Measurements from ENCODE around the gene EVC2.

Gene EVC2

DNA sequence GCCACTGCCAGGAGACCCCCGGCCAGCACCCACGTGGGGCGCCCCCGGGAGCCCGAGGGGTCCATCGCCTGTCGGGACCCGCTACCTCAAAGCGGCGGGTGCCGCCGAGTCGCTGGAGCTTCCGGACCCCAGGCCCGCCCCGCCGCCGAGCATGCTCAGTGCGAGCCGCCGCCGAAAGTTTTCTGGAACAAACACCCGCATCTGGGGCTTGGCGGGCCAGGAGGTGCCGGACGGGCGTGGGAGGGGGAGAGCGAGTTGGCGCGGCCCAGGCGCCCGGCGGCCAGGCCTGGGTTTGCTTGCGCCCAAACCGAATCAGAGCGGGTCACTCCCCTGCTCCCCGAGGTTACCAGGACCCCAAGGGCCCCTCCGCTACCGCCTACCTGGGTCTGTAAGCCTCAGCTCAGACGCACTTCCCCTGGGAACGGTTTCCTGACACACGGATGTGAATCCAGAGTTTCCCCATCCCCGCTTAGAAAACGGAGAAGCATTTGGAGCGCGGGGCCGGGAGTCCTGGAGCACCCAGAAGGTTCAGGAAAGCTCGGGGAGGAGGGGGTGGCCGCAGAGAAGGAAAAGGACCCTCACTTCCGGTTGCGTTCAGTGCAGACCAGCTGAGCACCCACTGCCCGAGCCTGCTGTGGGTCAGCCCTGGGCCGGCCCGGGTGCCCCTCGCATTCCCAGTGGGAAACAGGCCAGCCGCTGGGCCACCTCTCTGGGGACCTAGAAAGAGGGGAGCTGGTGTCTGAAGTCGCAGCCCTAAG, at the start of gene EVC2:
Gene EVC2, minus strand, starts transcription at position 111 of the 758 bp plus-strand sequence. Its CDS starts 46 bp downstream, at position 65.
- DNase-seq (ENCODE audit: low spot score) = peak; percentile 24

DNA sequence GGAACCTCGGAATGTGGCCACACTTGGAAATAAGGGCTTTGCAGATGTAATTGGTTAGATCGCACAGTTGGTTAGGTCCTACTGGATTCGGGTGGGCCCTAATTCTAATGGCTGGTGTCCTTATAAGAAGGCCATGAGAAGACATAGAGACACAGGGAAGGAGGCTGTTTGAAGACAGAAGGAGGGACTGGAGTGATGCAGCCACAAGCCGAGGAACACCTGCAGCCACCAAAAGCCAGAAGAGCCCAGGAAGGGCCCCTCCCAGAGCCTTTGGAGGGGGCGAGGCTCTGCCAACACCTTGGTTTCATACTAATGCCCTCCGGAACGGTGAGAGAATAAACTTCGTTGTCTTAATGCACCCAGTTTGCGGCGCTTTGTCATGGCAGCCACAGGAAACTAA, 49.6 kb upstream of the EVC2 start:
- no peak for DNase-seq (ENCODE audit: low spot score)

DNA sequence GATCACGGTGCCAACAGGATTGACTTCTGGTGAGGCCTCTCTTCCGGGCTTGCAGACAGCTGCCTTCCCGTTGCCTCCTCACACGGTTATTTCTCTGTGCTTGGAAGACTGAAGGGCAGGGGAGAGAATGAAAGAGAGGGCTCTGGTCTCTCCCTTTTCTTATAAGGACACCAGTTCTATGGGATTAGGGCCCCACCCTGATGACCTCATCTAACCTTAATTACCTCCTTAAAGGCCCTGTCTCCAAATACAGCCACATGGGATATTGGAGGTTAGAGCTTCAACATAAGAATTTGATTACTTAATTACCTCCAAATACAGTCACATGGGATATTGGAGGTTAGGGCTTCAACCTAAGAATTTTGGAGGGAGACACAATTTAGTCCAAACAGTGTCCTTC, 49.2 kb upstream of the EVC2 start:
- DNase-seq (ENCODE audit: low spot score) = no peak

DNA sequence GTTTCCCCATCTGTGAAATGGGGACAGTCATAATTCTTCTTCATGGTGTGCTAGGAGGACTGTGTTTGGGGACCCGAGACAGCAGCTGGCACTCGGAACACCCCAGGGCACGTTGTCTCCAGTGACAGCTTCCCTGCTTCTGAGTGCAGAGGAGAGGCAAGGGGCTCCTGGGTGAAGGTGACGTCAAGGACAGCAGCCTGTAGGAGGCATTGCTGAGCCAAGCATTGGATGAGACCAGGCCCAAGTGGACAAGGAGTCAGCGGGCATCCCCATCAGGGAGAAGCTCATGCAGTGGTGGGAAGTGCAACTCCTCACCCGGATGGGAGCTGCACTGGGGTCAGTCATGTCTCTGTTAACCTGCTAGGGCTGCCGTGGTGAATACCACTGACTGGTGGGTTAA, 48.7 kb upstream of the EVC2 start:
- DNase-seq (ENCODE audit: low spot score) = no peak

DNA sequence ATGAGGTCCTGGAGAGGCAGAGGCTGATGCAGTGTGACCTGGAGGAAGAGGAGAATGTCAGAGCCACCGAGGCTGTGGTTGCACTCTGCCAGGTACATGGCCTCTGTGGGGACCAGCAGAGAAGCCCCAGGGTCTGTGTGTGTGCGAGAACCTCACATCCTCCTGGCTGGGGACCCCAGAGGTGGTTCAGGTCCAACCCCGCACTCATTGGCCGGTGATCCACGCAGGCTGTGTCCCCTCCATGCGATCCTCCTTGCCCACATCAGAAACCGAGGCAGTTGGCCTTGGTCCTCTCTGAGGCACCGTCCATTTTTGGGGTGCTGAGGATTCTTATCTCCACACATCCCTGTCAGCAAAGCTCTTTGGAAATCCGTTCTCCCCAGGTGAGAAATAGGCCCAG, 47.9 kb upstream of the EVC2 start:
- no peak for DNase-seq (ENCODE audit: low spot score)

DNA sequence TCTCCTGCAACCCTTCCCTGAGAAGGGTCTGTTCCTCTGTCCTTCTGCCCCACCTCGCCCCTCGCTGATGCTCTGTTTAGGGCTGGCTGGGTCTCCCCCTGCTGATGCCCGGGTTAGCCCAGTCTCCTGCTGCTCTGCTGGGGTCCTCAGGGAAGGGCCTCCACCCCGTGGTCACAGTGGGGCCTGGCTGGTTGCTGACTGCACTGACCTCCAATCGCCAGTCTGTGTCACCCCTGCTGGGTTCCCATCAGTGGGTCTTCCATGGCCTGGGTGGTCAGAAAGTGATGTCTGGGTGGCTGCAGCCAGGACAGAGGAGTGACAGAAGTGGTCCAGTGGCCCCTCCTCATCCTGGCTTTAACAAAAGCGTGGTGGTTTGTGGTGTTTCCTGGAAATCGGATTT, 47.3 kb upstream of the EVC2 start:
- DNase-seq (ENCODE audit: low spot score) = no peak

GRCh38 chr4:5755161-5755560, 46.8 kb upstream of the EVC2 start:
- no peak for DNase-seq (ENCODE audit: low spot score)

DNA sequence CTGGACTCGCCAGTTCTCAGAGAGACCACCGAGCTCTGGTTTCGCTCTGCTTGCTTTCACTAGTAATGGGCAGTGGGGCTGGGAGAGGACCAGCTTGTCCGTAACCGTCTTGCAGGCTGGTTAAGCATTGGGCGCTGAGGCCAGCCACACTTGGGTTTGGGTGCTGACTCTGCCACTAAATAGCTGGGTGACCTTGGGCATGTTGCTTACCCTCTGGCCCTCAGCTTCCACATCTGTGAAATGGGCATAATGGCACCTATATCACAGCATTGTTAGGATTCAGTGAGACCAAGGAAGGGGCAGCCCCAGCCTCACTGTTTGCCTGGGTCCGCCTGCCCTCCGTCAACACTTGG, 46.1 kb upstream of the EVC2 start:
- DNase-seq (ENCODE audit: low spot score) = no peak

DNA sequence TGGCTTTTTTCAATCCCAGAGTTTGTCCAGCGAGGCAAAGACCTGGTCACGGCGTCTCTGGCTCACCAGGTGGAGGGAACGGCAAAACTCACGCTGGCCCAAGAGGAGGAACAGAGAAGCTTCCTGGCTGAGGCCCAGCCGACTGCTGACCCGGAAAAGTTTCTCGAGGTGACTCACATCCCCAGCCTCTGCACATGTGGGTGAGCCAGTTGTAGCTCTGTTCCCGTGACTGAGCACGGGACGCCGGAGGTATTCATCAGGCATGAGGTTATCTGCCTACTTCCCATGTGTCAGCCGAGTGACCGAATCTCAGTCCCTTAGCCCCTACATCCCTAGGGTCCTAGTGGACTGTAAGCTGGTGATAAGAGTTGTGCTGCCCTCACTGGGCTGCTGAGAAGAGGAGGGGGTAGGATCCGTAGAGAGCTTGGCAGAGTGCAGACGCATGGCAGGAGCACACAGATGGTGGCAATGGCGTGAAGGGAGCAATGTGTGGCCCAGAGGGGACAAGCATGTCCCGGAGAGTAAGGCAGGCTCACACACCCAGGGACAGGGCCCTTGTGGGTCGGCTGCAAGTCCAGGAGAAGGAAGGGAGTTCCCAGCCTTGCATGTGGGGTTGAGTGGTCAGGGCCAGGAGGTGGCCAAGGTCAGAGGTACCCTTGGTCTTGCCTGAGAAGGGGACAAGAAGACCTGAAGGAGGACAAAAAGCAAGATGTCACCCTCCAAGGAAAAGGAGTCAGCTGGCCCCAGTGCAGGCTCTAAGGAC, 45.6 kb upstream of the EVC2 start:
- DNase-seq (ENCODE audit: low spot score) = no peak

GRCh38 chr4:5753366-5753765, 45.0 kb upstream of the EVC2 start:
- no peak for DNase-seq (ENCODE audit: low spot score)

- no peak for DNase-seq (ENCODE audit: low spot score)
Observed at GRCh38 chr4:5752376-5753184, 44.2 kb upstream of the EVC2 start.

DNA sequence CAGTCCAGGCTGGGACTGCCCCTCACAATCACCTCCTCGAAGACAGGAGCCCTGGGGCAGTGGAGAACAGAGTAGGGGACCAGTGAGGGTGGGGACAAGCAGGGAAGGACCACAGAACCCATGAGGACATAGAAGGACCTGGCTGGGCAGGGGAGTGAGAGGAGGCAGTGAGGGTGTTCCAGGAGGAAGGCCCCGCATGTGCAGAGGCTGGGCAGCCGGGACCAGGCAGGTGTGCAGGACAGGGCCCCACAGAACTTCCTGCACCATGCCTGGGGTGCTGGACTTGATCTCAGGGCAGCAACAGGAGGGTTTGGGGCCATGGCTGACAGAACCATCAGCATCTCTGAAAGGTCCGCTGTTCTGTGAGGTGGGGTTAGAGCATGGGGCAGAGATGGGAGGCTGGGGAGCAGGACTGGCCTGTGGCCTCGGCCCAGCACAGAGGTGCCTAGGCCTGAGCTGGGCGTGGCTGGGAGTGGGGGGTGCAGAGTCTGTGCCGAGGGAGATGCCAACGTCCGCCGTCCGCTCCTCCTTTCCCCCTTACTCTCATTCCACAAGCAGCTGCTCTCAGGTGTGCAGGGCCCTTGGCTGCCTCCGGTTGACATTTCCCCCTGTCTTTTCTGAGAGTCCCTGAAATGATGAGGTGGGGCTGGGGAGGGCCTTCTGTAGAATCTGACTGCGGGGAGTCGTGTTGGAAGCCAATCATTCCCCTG, 43.5 kb upstream of the EVC2 start:
- no peak for DNase-seq (ENCODE audit: low spot score)

DNA sequence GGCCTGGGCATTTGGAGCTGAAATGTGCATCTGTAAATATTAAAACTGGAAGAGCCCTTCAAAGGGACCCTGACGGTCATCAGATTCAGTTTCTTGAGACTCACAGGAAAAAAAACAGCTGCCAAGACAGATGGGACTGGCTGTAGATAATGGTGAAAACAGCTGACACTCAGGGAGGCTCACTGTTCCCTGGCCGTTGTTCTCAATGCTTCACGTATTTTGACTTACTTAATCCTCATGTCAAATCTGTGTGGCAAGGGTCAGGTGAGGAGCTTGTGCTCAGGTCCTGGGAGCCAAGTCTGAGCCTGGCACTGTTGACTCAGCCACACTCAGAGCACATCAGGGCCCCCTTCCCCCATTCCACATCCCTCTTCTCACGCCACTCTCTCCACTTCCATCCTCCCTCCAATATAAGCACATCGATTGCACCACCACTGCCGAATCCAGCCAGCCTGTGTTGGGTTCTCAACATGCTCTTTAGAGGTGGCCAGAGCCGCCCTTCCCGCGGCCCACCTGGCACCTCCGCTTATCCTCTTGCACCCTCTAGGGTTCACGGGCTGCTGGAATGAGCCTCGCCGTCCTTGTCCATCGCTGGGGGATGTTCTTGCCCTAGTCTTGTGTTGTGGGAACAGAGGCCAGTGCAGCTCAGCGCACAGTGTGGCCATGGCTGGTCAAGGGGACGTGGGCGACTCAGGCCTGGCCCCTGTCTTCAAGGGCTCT, 42.7 kb upstream of the EVC2 start:
- no peak for DNase-seq (ENCODE audit: low spot score)

- no peak for DNase-seq (ENCODE audit: low spot score)
Observed at GRCh38 chr4:5750052-5750945, 41.9 kb upstream of the EVC2 start.

GRCh38 chr4:5749568-5749967, 41.2 kb upstream of the EVC2 start:
- no peak for DNase-seq (ENCODE audit: low spot score)

GRCh38 chr4:5747738-5748375, 39.5 kb upstream of the EVC2 start:
- no peak for DNase-seq (ENCODE audit: low spot score)

- no peak for DNase-seq (ENCODE audit: low spot score)
Observed at GRCh38 chr4:5746829-5747737, 38.7 kb upstream of the EVC2 start.

DNA sequence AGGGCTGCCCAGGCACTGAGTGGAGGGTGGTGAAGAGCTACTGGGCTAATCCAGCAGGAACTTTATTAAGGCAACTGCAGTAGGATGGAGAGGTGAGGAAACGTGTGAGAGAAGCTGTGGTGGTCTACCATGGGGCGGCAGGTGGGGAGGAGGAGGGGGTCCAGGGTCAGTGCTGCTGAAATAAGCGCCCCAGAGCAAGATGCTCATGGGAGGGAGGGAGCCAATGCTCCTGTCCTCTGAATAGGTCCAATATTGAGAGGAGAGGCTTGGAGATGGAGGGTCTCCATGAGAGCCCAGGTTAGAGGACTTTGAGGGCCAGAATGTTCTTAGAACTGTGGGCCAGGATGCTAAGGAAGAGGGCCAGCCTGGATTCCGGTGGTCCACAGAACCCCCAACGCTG, 37.9 kb upstream of the EVC2 start:
- no peak for DNase-seq (ENCODE audit: low spot score)

- DNase-seq (ENCODE audit: low spot score) = no peak
Observed at GRCh38 chr4:5742968-5743367, 34.6 kb upstream of the EVC2 start.

Measured in CD4-positive, alpha-beta T cell treated with Interleukin-6 at 100 ng/mL for 8 hours (primary cell).